HL-60 (cell line): ENCODE results near the gene MKRN3.

Source experiments
- DNase-seq, 2 experiments: peaks; one replicate each; pipeline ENCODE4 v3.0.0-alpha.2; 2010 to 2020; ENCODE audit warnings: low read depth in 1 of 2, low spot score in 1 of 2
- H3K27ac ChIP-seq: fragments of 250-450 bp; sonication (Bioruptor Pico); replicated peaks from 2 replicates; pipeline ENCODE4 v1.5.1; 2020; ENCODE audit warnings: mild to moderate bottlenecking, moderate library complexity
- H3K27me3 ChIP-seq: fragments of 250-450 bp; sonication (Bioruptor Pico); 2 replicates; pipeline ENCODE4 v1.5.1; 2021; ENCODE audit warnings: mild to moderate bottlenecking, moderate library complexity; ENCODE audit not compliant: insufficient read depth, poor library complexity, severe bottlenecking
- H3K4me3 ChIP-seq: replicated peaks from 2 replicates; pipeline ENCODE4 v1.5.1; 2011; ENCODE audit warnings: mild to moderate bottlenecking, control low read depth, low read length; ENCODE audit not compliant: insufficient read depth
- GABPA ChIP-seq: IDR thresholded peaks from 2 replicates; pipeline ENCODE4 v1.6.1; 2012; ENCODE audit warnings: low read depth
- POLR2AphosphoS5 ChIP-seq: IDR thresholded peaks from 2 replicates; pipeline ENCODE4 v1.6.1; 2012; ENCODE audit warnings: low read depth
- SPI1 ChIP-seq: IDR thresholded peaks from 2 replicates; pipeline ENCODE4 v1.6.1; 2012; ENCODE audit warnings: low read depth, mild to moderate bottlenecking, borderline replicate concordance
- TF ChIP-seq, protein P1 (sequence below): IDR thresholded peaks from one replicate; pipeline ENCODE4 v1.5.1; 2011; ENCODE audit warnings: low read length, control low read depth, inconsistent platforms; ENCODE audit not compliant: insufficient read depth
- TF ChIP-seq, protein P2 (sequence below): IDR thresholded peaks from 2 replicates; pipeline ENCODE4 v1.6.1; 2012; ENCODE audit warnings: low read depth; ENCODE audit not compliant: insufficient replicate concordance

MKRN3 gene

DNA sequence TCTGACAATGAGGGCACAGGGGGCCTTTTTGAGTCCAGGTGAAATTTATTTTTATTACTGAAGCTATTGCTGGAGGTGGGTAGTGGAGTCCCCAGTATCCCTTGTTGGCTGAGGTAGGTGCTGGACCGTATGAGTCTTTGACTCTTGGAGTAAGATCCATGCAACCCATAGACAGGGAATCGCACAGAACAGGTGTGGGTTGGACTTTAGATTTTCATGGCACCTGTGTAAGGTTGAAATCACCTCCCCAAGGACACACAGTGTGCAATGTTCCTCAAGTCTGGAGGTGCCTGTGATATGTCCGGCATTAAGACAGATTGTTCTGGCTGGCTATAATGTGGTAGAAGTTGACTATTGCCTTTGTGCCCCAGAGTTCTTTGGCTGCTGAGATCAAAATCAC lies 23.5 kb downstream of the MKRN3 start:
- TF ChIP-seq POLR2AphosphoS5, result no peak
- no peak for TF ChIP-seq GABPA
- TF ChIP-seq, protein P1, sequence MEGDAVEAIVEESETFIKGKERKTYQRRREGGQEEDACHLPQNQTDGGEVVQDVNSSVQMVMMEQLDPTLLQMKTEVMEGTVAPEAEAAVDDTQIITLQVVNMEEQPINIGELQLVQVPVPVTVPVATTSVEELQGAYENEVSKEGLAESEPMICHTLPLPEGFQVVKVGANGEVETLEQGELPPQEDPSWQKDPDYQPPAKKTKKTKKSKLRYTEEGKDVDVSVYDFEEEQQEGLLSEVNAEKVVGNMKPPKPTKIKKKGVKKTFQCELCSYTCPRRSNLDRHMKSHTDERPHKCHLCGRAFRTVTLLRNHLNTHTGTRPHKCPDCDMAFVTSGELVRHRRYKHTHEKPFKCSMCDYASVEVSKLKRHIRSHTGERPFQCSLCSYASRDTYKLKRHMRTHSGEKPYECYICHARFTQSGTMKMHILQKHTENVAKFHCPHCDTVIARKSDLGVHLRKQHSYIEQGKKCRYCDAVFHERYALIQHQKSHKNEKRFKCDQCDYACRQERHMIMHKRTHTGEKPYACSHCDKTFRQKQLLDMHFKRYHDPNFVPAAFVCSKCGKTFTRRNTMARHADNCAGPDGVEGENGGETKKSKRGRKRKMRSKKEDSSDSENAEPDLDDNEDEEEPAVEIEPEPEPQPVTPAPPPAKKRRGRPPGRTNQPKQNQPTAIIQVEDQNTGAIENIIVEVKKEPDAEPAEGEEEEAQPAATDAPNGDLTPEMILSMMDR, result no peak
- TF ChIP-seq, protein P2, sequence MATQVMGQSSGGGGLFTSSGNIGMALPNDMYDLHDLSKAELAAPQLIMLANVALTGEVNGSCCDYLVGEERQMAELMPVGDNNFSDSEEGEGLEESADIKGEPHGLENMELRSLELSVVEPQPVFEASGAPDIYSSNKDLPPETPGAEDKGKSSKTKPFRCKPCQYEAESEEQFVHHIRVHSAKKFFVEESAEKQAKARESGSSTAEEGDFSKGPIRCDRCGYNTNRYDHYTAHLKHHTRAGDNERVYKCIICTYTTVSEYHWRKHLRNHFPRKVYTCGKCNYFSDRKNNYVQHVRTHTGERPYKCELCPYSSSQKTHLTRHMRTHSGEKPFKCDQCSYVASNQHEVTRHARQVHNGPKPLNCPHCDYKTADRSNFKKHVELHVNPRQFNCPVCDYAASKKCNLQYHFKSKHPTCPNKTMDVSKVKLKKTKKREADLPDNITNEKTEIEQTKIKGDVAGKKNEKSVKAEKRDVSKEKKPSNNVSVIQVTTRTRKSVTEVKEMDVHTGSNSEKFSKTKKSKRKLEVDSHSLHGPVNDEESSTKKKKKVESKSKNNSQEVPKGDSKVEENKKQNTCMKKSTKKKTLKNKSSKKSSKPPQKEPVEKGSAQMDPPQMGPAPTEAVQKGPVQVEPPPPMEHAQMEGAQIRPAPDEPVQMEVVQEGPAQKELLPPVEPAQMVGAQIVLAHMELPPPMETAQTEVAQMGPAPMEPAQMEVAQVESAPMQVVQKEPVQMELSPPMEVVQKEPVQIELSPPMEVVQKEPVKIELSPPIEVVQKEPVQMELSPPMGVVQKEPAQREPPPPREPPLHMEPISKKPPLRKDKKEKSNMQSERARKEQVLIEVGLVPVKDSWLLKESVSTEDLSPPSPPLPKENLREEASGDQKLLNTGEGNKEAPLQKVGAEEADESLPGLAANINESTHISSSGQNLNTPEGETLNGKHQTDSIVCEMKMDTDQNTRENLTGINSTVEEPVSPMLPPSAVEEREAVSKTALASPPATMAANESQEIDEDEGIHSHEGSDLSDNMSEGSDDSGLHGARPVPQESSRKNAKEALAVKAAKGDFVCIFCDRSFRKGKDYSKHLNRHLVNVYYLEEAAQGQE, result no peak
- TF ChIP-seq SPI1, result no peak
- Histone ChIP-seq H3K27ac (no peak overlapping the region), H3K27me3 (no peaks in the 10 kb centered on the region), H3K4me3 (no peak overlapping the region)
- no peak for DNase-seq

DNA sequence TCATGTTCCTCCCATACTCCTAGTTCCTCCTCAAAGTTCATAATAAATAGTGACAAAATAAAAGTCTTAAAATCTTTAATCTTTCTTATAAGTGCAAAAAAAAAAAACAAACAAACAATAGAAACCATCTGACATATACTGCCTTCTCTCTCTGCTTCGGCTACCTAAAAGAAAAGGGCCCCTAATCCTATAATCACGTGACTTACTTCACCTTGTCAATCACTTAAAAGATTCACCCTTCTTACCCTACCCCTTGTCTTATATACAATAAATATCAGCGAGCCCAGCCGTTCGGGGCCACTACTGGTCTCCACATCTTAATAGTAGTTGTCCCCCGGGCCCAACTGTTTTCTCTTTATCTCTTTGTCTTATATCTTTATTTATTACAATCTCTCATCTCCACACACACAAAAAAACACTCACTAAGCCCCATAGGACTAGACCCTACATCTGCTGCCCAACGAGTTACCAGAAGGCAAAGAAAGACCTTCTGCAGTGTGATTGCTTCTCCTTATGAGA lies 28.8 kb downstream of the MKRN3 start:
- Histone ChIP-seq H3K27ac (no peak overlapping the region), H3K27me3 (peaks cover 3% of the 10 kb centered on the region), H3K4me3 (no peak overlapping the region)
- TF ChIP-seq SPI1 (no peak), GABPA (no peak), POLR2AphosphoS5 (no peak)
- TF ChIP-seq, protein P2, result no peak
- TF ChIP-seq, protein P1, result no peak
- DNase-seq, result no peak

- Histone ChIP-seq H3K4me3 (no peak overlapping the region), H3K27me3 (peaks cover 3% of the 10 kb centered on the region), H3K27ac (no peak overlapping the region)
- no peak for DNase-seq
- no peak for TF ChIP-seq POLR2AphosphoS5
- TF ChIP-seq SPI1, result no peak
- TF ChIP-seq, protein P2, result no peak
- TF ChIP-seq, protein P1, result no peak
- no peak for TF ChIP-seq GABPA
Measured at GRCh38 chr15:23595368-23595767, 29.9 kb downstream of the MKRN3 start.
